Mammary epithelial cell (primary cell): ENCODE measurements around the gene CABP2.

Experiments used
- EZH2 ChIP-seq: IDR thresholded peaks from 2 replicates; pipeline ENCODE4 v1.6.1; 2012; ENCODE audit warnings: low read length, inconsistent platforms, borderline replicate concordance
- TF ChIP-seq, protein P1 (sequence below), 2 donors: IDR thresholded peaks in 1 of 2; conservative IDR thresholded peaks in 1 of 2; 2 replicates each; pipeline ENCODE4 v1.5.1; 2011 to 2012; ENCODE audit warnings: inconsistent platforms in 2 of 2, low read length in 2 of 2, mild to moderate bottlenecking in 2 of 2, control low read depth in 1 of 2, low read depth in 1 of 2; ENCODE audit not compliant: insufficient read depth in 1 of 2; ENCODE audit errors: extremely low read depth in 1 of 2

DNA sequence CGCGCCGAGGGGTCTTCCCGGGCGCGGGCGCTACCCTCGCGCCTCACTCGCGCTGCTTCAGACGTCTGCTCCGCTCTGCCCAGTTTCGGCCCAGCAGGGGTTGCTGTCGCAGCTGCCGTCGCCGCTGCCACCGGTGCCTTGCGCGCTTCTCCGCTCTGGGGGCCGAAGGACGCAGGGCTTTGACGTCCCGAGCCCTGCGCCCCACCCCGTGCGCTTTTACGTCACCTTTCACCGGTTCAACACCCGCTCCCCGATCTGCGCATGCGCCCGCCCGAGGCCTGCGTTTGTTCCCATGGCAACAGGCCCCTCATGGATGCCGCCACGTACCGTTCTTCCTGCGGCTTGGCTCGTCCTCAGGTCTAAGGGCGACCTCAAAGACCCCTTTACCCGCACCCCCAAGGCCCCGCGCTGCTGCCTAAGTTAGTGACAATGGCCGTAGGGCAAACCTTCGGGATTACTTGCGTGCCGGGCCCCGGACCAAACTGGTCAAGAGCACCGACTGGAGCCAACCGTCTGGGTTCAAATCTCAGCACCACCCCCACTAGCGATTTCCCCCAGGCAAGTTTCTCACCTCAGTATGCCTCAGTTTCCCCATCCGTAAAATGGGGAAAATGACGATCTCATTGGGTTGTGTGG, 14.6 kb downstream of the CABP2 start:
- TF ChIP-seq EZH2, result no peak
- TF ChIP-seq, protein P1, sequence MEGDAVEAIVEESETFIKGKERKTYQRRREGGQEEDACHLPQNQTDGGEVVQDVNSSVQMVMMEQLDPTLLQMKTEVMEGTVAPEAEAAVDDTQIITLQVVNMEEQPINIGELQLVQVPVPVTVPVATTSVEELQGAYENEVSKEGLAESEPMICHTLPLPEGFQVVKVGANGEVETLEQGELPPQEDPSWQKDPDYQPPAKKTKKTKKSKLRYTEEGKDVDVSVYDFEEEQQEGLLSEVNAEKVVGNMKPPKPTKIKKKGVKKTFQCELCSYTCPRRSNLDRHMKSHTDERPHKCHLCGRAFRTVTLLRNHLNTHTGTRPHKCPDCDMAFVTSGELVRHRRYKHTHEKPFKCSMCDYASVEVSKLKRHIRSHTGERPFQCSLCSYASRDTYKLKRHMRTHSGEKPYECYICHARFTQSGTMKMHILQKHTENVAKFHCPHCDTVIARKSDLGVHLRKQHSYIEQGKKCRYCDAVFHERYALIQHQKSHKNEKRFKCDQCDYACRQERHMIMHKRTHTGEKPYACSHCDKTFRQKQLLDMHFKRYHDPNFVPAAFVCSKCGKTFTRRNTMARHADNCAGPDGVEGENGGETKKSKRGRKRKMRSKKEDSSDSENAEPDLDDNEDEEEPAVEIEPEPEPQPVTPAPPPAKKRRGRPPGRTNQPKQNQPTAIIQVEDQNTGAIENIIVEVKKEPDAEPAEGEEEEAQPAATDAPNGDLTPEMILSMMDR (conservative IDR thresholded peaks at IDR 0.05 in 1 of 2, IDR thresholded peaks at IDR 0.05 in 1 of 2; ENCODE audit: extremely low read depth in 1 of 2, insufficient read depth in 1 of 2, low read depth in 1 of 2, low read length in 2 of 2), result no peak
